ENCODE results near the gene PPP3CB. TPM values are rescaled to one million over a fixed set of nuclear protein-coding genes. Genes with fewer than 3 reads are reported as not detected.

Gene PPP3CB
- total and polyA plus RNA-seq, 9 donors, result 31.2 to 78.2 (median 55.0) TPM

- H3K9me3 ChIP-seq, result no peaks in the 10 kb centered on the region
- WGBS, 3 donors, result 2 to 4% (median 2%) methylated on average over 17 of the region's 17 CpGs
- H3K27me3 ChIP-seq, result no peaks in the 10 kb centered on the region
- TF ChIP-seq EP300 (IDR thresholded peaks at IDR 0.05), result no peak
- peak in 1 of 3 donors; percentile 0 for TF ChIP-seq CTCF (IDR thresholded peaks at IDR 0.05)
- intact Hi-C loops (cut with DNase I), result no loop called here
- no peak for DNase-seq
- H3K4me1 ChIP-seq (ENCODE audit: insufficient read depth), result peaks cover 6% of the 10 kb centered on the region
- peak overlapping the region; percentile 81 for H3K4me3 ChIP-seq
- H3K27ac ChIP-seq, result peak overlapping the region in 1 of 2 donors; percentile 95
- H3K36me3 ChIP-seq, result no peaks in the 10 kb centered on the region
Observed at GRCh38 chr10:73414230-73414945, 81.4 kb downstream of the PPP3CB start.

DNA sequence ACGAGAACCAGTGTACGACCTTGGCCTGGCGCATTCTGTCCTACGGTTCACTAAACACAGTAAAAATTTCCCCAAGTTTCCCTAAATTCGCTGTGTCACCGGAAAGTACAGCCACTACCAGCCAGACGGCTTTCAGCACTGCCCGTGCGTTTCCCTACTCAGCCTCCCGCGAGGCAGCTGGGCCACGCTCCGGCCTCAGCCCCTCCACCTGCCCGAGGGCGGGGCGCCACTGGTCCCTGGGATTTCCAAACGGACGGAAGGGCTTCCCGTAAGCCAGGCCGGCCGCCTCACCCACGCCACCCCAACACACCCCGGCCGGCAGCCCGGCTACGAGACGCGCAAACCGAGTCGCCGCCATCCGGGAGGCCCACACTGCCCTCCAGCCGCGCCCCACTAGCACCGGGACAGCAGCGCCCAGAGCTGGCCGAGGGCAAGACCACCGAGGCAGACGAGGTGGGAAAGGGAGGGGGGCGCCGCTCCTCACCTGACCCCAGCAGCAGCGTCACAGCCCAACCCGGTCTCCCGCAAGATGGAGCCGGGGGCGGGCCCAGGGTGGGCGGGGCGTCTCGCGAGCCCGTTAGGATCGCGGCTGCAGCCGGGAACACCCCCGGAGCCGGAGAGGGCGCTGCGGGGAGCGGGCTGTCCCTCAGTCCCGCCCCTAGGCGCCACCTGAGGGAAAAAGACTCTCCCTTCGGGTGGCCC lies 82.1 kb downstream of the PPP3CB start, which contains the start of gene ANXA7:
TSS of gene ANXA7 (minus strand) at position 531 of the 702 bp plus-strand sequence. CDS start 13,202 bp downstream, outside the sequence.
- peaks cover 6% of the 10 kb centered on the region for H3K4me1 ChIP-seq (ENCODE audit: insufficient read depth)
- no peaks in the 10 kb centered on the region for H3K9me3 ChIP-seq
- H3K27ac ChIP-seq, result peak within 1 kb of the TSS; percentile 84 to 95
- 0% methylated on average over 56 to 62 of the region's 62 CpGs for WGBS, 3 donors
- no peaks in the 10 kb centered on the region for H3K36me3 ChIP-seq
- TF ChIP-seq CTCF (IDR thresholded peaks at IDR 0.05), result peak in 2 of 3 donors; percentile 22 to 29
- TF ChIP-seq EP300 (IDR thresholded peaks at IDR 0.05), result peak; percentile 6
- peak; percentile 94 for TF ChIP-seq POLR2A (IDR thresholded peaks at IDR 0.05)
- peak; percentile 93 to 96 (median 95) for DNase-seq
- H3K27me3 ChIP-seq, result no peaks in the 10 kb centered on the region
- intact Hi-C loops (cut with DNase I), result no loop called here
- H3K4me3 ChIP-seq, result peak within 1 kb of the TSS; percentile 81

GRCh38 chr10:73413108-73413527 lies 82.7 kb downstream of the PPP3CB start:
- H3K4me1 ChIP-seq (ENCODE audit: insufficient read depth), result peaks cover 6% of the 10 kb centered on the region
- no peaks in the 10 kb centered on the region for H3K36me3 ChIP-seq
- H3K27ac ChIP-seq, result peak overlapping the region; percentile 84 to 95
- no peak for TF ChIP-seq CTCF (IDR thresholded peaks at IDR 0.05)
- no peak for TF ChIP-seq POLR2A (IDR thresholded peaks at IDR 0.05)
- TF ChIP-seq EP300 (IDR thresholded peaks at IDR 0.05), result no peak
- WGBS, 3 donors, result 0 to 1% (median 1%) methylated on average over 9 of the region's 9 CpGs
- H3K9me3 ChIP-seq, result no peaks in the 10 kb centered on the region
- DNase-seq, result peak in 1 of 5 donors; percentile 27
- intact Hi-C loops (cut with DNase I), result no loop called here
- H3K4me3 ChIP-seq, result peak overlapping the region; percentile 81
- no peaks in the 10 kb centered on the region for H3K27me3 ChIP-seq

DNA sequence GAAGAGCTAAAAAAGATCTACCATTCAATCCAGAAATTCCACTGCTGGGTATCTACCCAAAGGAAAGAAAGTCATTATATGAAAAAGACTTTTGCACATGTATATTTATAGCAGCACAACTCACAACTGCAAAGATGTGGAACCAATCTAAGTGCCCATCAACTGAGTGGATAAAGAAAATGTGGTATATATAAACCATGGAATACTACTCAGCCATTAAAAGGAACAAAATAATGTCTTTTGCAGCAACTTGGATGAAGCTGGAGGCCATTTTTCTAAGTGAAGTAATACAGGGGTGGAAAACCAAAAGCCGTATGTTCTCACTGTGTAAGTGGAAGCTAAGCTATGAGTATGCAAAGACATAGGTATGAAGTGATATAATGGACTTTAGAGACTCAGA lies 84.9 kb downstream of the PPP3CB start:
- no peaks in the 10 kb centered on the region for H3K27me3 ChIP-seq
- no peak overlapping the region for H3K4me3 ChIP-seq
- H3K36me3 ChIP-seq, result no peaks in the 10 kb centered on the region
- TF ChIP-seq EP300 (IDR thresholded peaks at IDR 0.05), result no peak
- TF ChIP-seq CTCF (IDR thresholded peaks at IDR 0.05), result no peak
- TF ChIP-seq POLR2A (IDR thresholded peaks at IDR 0.05), result no peak
- 95 to 98% (median 97%) methylated on average over 1 of the region's 1 CpG for WGBS, 3 donors
- H3K27ac ChIP-seq, result no peak overlapping the region
- intact Hi-C loops (cut with DNase I), result no loop called here
- DNase-seq, result no peak
- H3K4me1 ChIP-seq (ENCODE audit: insufficient read depth), result peaks cover 8% of the 10 kb centered on the region
- no peaks in the 10 kb centered on the region for H3K9me3 ChIP-seq

Measured in ovary (tissue), 9 donors.